Kidney epithelial cell (primary cell): ENCODE results near the gene PGF. TPM values are rescaled to one million over a fixed set of nuclear protein-coding genes. Genes with fewer than 3 reads are reported as not detected.

Source experiments
- DNase-seq: peaks from one replicate; pipeline ENCODE4 v3.0.0-alpha.2; 2010; ENCODE audit warnings: low read depth
- H3K27me3 ChIP-seq: 2 replicates; pipeline ENCODE4 v1.6.0; 2011; ENCODE audit warnings: low read length; ENCODE audit not compliant: control insufficient read depth, insufficient read depth
- H3K36me3 ChIP-seq: 2 replicates; pipeline ENCODE4 v1.5.1; 2011; ENCODE audit warnings: low read length; ENCODE audit not compliant: control insufficient read depth, insufficient read depth
- H3K4me3 ChIP-seq: 2 replicates; pipeline ENCODE4 v1.5.1; 2011; ENCODE audit warnings: low read depth, mild to moderate bottlenecking, control low read depth, low read length
- total RNA-seq: library from RNA; depleted of rRNA; stranded (reverse); fragments of >200 nt; gene quantifications from 2 replicates; pipeline ENCODE4 v1.2.3, GENCODE V29; 2015
- TF ChIP-seq, protein P1 (sequence below): IDR thresholded peaks from 2 replicates; pipeline ENCODE4 v1.5.1; 2011; ENCODE audit warnings: mild to moderate bottlenecking, moderate library complexity, low read length, control low read depth, inconsistent platforms; ENCODE audit not compliant: insufficient read depth, poor library complexity, severe bottlenecking

Gene PGF
- total RNA-seq, 1 donor from 2014 or later = 11.2 TPM

DNA sequence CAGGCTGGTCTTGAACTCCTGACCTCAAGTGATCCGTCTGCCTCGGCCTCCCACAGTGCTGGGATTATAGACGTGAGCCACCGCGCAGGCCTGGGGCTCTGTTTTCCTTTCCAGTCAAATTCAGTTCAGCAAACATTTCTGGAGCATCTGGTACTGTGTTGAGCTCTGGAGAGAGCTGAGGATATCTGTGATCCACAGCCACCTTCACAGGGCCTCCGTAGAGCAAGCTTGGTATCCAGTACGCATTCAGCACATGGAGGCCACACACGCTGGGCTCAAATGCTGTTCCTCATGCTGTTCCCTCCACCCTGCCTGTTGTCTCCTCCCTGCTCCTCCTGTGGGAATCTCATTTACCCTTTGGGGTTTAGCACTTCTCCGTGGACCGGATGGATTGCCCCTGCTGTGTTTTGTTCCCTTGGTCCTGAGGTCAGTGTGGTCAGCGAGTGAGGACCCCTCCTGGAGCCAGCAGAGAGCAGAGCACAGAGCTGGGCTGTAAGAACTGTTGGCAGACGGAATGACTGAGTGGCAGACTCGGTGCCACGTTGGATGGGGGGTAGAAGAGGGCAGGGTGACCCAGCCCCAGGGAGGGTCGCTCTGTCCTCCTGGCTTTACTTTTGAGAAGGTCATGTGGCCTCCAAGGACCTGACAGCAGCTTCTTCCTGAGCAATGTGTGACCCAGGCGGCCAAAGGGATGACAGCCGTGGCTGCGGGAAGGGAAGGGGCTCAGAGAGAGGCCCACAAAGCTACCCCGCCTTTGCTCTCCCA lies 33.2 kb downstream of the PGF start:
- Histone ChIP-seq H3K36me3 (no peaks in the 10 kb centered on the region), H3K27me3 (peaks cover 2% of the 10 kb centered on the region), H3K4me3 (peak overlapping the region; percentile 85)
- TF ChIP-seq, protein P1, sequence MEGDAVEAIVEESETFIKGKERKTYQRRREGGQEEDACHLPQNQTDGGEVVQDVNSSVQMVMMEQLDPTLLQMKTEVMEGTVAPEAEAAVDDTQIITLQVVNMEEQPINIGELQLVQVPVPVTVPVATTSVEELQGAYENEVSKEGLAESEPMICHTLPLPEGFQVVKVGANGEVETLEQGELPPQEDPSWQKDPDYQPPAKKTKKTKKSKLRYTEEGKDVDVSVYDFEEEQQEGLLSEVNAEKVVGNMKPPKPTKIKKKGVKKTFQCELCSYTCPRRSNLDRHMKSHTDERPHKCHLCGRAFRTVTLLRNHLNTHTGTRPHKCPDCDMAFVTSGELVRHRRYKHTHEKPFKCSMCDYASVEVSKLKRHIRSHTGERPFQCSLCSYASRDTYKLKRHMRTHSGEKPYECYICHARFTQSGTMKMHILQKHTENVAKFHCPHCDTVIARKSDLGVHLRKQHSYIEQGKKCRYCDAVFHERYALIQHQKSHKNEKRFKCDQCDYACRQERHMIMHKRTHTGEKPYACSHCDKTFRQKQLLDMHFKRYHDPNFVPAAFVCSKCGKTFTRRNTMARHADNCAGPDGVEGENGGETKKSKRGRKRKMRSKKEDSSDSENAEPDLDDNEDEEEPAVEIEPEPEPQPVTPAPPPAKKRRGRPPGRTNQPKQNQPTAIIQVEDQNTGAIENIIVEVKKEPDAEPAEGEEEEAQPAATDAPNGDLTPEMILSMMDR = no peak
- no peak for DNase-seq

DNA sequence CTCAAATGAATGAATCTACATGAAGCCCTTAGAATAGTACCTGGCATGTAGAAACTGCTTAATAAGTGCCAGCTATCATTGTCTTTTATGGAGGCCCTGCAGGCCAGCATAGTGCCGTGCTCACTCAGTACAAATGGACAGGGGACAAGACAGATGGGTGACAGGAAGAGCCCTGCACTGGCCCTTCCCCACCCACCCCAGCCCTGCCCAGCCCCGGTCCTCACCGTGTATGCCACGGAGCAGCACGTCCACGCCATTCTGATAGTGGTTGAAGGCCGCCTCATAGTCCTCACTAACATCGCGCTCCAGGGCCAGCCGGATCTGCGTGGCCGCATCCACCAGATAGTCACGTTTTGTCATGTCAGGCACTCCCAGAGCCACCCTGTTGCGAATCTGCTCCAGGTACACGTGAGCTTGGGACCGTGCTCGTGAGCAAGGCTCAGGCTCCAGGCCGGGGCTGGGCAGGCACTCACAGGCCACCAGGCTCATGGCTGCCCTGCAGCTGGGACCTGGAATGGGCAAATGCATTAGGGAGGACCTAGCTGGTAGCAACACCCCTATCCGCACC lies 34.3 kb downstream of the PGF start:
- TF ChIP-seq, protein P1 = no peak
- Histone ChIP-seq H3K4me3 (no peak overlapping the region), H3K27me3 (peaks cover 2% of the 10 kb centered on the region), H3K36me3 (no peaks in the 10 kb centered on the region)
- DNase-seq = no peak

DNA sequence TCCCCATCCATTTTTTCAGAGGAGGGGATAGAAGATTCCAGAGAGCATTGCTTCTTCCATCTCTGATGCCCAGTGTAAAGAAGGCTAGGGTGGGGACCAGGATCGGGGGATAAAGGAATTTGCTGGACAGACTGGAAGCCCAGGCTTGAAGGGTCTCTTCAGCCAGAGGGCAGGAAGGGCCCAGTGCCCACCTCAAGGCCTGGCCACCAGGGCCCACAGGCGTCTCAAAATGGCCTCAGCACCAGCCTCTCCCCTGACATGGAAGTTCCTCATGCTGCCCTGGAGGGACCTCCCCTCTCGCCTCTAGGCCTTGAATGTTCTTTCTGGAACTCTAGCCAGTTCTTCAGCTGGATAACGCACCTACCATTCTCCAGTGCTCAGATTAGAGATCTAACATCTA lies 35.1 kb downstream of the PGF start:
- H3K36me3 ChIP-seq = no peaks in the 10 kb centered on the region
- H3K27me3 ChIP-seq = no peaks in the 10 kb centered on the region
- H3K4me3 ChIP-seq = no peak overlapping the region
- TF ChIP-seq, protein P1 = no peak
- no peak for DNase-seq

DNA sequence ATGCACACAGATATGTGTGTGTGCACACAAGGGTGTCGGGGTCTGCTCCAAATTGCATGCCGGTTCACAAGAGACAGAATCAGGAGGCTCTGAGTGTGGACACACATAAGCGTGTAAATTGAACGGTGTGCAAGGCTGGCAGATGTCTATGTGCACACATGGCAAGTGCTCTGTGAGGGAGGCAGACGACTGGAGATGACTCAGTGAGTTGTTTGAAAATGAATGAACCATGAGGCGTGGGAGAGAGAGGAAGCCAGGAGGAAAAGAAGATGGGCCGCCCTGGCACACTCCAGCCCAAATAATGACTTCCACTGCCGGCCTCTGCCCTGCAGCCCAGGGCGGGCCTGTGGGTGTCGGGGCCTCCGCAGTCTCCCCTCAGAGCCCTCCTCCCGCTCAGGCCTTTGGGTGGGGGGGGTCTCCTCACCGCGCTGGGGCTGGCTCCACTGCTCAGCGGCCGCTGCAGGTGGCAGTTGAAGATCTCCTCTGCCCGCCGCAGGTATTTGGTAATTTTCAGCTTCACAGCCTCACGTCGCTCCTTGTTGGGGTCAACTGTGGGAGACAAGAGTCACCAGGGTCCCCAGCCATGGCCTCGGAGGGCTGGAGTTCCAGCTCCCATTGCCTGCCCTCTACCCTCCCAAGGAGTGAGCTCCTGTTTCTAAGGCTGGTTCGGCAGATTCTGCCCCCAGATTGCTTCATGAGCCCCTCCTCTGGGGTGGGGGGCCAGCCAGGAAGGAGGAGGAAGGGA lies 35.8 kb downstream of the PGF start:
- DNase-seq = peak; percentile 34
- Histone ChIP-seq H3K27me3 (no peaks in the 10 kb centered on the region), H3K36me3 (no peaks in the 10 kb centered on the region), H3K4me3 (no peak overlapping the region)
- TF ChIP-seq, protein P1 = no peak

DNA sequence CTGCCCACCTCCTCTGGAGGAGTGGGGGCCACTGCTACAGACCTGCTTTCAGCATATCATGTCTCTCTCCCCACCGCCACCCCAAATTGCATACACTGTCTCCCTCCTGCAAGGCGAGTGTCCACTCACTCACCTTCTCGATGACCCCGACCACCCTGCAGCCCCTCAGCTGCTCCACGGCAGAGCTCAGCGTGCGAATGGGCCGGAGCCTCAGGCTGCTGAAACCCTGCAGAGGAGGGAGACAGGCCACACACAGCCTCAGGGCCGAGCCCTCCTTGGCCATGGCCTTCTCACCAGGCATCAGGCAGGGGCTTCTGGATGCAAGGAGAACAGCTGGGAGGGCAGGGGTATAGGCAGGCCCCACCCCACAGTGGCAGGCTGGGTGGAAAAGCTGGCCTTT lies 37.0 kb downstream of the PGF start:
- Histone ChIP-seq H3K27me3 (no peaks in the 10 kb centered on the region), H3K4me3 (no peak overlapping the region), H3K36me3 (no peaks in the 10 kb centered on the region)
- no peak for DNase-seq
- TF ChIP-seq, protein P1 = no peak
